ENCODE results near the gene ZNF790. TPM values are rescaled to one million over a fixed set of nuclear protein-coding genes. Genes with fewer than 3 reads are reported as not detected.

ZNF790 gene
- total and polyA plus RNA-seq, 2 of the 13 experiments (the other 11 are each of a cell fraction or from before 2014, with no cell fraction given), result 1.3 to 5.3 TPM

DNA sequence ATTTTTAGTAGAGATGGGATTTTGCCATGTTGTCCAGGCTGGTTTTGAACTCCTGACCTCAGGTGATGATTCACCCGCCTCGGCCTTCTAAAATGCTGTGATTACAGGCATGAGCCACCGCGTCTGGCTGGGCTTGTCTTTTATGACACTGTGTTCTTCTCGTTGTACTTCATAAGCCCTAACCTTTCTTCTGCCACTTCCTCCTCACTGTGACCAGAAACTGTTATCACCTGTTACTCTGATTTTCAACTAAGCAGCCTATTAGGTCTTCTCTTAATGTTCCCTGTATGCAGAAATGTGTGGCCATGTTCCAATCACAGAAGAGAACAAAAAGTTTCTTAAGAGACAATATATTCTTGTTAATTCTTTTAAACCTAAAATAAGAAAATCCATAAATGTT lies 16.4 kb downstream of the ZNF790 start (continued):
- TF ChIP-seq CCDC6 (CRISPR knock-in tag; IDR thresholded peaks at IDR 0.05) (no peak), PLRG1 (conservative IDR thresholded peaks at IDR 0.05) (no peak), EED (CRISPR knock-in tag; IDR thresholded peaks at IDR 0.05) (no peak), ZNF205 (CRISPR knock-in tag; IDR thresholded peaks at IDR 0.05) (no peak)
- TF ChIP-seq, protein P1, sequence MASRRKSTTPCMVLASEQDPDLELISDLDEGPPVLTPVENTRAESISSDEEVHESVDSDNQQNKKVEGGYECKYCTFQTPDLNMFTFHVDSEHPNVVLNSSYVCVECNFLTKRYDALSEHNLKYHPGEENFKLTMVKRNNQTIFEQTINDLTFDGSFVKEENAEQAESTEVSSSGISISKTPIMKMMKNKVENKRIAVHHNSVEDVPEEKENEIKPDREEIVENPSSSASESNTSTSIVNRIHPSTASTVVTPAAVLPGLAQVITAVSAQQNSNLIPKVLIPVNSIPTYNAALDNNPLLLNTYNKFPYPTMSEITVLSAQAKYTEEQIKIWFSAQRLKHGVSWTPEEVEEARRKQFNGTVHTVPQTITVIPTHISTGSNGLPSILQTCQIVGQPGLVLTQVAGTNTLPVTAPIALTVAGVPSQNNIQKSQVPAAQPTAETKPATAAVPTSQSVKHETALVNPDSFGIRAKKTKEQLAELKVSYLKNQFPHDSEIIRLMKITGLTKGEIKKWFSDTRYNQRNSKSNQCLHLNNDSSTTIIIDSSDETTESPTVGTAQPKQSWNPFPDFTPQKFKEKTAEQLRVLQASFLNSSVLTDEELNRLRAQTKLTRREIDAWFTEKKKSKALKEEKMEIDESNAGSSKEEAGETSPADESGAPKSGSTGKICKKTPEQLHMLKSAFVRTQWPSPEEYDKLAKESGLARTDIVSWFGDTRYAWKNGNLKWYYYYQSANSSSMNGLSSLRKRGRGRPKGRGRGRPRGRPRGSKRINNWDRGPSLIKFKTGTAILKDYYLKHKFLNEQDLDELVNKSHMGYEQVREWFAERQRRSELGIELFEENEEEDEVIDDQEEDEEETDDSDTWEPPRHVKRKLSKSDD (CRISPR knock-in tag; IDR thresholded peaks at IDR 0.05; ENCODE audit: low read depth), result no peak

DNA sequence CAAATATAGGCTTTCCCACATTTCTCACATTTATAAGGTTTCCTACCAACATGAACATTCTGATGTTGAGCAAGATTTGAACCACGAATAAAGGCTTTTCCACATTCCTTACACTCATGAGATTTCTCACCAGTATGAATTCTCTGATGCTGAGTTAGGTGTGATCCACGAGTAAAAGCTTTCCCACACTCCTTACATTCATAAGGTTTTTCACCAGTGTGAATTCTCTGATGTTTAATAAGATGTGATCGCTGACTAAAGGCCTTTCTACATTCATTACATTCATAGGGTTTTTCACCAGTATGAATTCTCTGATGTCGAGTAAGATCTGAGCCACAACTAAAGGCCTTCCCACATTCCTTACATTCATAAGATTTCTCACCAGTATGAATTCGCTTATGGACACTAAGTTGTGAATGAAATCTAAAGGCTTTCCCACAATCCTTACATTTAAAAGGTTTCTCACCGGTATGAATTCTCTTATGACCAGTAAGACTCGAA lies 19.0 kb downstream of the ZNF790 start:
- DNase-seq (ENCODE audit: low spot score) (no peak), ATAC-seq (no peak), FAIRE-seq (no peak)
- no peak overlapping the region for H3K9ac ChIP-seq (ENCODE audit: insufficient read depth, low read depth, low read length)
- intact Hi-C loops (cut with micrococcal nuclease; ENCODE audit: unreplicated experiment), result no loop called here
- no peaks in the 10 kb centered on the region for H3K79me2 ChIP-seq (ENCODE audit: insufficient read depth, low read length)
- no peak overlapping the region for H3K27ac ChIP-seq (ENCODE audit: extremely low read length, insufficient read depth, low read length)
- ChIA-PET CTCF (ENCODE audit: low intra/inter-chr PET ratio, low total read pairs) (no interaction called here), POLR2A (no interaction called here)
- H3K36me3 ChIP-seq (replicated peaks in 1 of 2; ENCODE audit: control insufficient read depth in 1 of 2, insufficient read depth in 2 of 2, low read length in 2 of 2), result peaks cover 9 to 20% of the 10 kb centered on the region in 2 experiments
- no peak overlapping the region for H2AFZ ChIP-seq (ENCODE audit: low read length)
- in situ Hi-C loops (cut with HindIII; ENCODE audit: extremely low pct_ligation_motif_present, low pct_unique_long_range_greater_than_20kb), result no loop called here
- 95% methylated on average over 7 of the region's 7 CpGs for WGBS (ENCODE audit: low lambda C conversion rate)
- peaks cover 95% of the 10 kb centered on the region for H3K9me3 ChIP-seq (ENCODE audit: low read length)
- H3K4me1 ChIP-seq (ENCODE audit: insufficient read depth, low read length), result no peaks in the 10 kb centered on the region
- no TSS peak for BruUV-seq (replicated peaks)
- H3K4me3 ChIP-seq (replicated peaks in 1 of 3; ENCODE audit: insufficient read depth in 1 of 3, low read depth in 2 of 3, low read length in 3 of 3), result no peak overlapping the region
- no peak overlapping the region for H3K4me2 ChIP-seq (ENCODE audit: low read depth, low read length)
- no peaks in the 10 kb centered on the region for H3K27me3 ChIP-seq (ENCODE audit: control insufficient read depth in 1 of 2, insufficient read depth in 2 of 2, low read length in 2 of 2)
- H4K20me1 ChIP-seq (ENCODE audit: insufficient read depth, low read length), result no peaks in the 10 kb centered on the region
- TF ChIP-seq, protein P2, sequence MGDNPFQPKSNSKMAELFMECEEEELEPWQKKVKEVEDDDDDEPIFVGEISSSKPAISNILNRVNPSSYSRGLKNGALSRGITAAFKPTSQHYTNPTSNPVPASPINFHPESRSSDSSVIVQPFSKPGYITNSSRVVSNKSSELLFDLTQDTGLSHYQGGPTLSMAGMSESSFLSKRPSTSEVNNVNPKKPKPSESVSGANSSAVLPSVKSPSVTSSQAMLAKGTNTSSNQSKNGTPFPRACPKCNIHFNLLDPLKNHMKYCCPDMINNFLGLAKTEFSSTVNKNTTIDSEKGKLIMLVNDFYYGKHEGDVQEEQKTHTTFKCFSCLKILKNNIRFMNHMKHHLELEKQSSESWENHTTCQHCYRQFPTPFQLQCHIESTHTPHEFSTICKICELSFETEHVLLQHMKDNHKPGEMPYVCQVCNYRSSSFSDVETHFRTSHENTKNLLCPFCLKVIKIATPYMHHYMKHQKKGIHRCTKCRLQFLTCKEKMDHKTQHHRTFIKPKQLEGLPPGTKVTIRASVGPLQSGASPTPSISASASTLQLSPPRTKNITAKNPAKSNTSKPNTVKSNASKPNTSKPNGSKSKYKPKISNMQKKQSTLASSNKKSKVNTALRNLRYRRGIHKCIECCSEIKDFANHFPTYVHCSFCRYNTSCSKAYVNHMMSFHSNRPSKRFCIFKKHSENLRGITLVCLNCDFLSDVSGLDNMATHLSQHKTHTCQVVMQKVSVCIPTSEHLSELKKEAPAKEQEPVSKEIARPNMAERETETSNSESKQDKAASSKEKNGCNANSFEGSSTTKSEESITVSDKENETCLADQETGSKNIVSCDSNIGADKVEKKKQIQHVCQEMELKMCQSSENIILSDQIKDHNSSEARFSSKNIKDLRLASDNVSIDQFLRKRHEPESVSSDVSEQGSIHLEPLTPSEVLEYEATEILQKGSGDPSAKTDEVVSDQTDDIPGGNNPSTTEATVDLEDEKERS (CRISPR knock-in tag; IDR thresholded peaks at IDR 0.05), result peak; percentile 52; the same call in 1 of the 2 replicates
- peak; percentile 99; the same call in 1 of the 2 replicates for TF ChIP-seq ZNF274 (CRISPR knock-in tag; IDR thresholded peaks at IDR 0.05)
- TF ChIP-seq SMAD9 (CRISPR knock-in tag; IDR thresholded peaks at IDR 0.05), result no peak
